Activated CD4-positive, alpha-beta T cell treated with anti-CD3 and anti-CD28 coated beads for 48 hours (primary cell): Measurements from ENCODE around the gene GOLPH3.
"Not testable (repeated sequence)": the region's sequence is repeated elsewhere in the genome, so short reads cannot be mapped to it uniquely, and the experiment has no call there.

Source experiments
- DNase-seq: peaks from one replicate; pipeline ENCODE4 v3.0.0-alpha.2; 2020

GOLPH3 gene

DNA sequence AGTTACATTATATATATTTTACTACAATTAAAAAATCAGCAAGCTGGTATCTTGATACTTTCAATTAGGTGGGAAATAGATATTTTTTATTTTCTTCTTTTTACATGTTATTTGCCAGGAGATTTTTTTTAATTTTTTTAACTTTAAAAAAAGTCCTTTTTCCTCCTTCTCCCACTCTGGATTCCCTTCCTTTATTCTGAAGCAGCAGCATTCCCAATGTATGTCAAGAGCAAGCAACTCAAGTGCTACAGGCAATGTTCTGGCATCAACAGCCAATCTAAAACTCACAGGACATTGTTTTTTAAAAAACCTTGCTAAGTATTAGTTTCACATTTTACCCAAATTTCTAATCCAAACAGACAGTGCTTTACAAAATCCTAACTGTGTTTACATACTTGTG is 41.4 kb downstream of the GOLPH3 start:
- DNase-seq, result no peak

DNA sequence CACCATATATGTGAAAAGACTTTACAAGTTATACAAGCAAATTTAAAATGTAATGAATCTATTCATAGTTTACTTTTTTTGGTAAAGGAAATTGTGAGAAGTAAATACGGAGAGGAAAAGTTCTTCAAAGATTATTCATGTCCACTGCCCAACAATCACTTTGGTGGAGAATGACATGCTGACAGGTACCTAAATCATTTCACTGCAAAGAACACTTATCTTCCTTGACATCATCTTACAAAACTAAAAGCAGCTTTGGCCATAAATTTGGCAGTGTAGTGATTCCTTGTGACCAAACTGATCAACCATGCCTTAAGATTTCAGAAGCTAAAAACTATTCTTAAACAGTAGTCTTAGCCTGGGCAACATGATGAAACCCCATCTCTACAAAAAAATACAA is 42.5 kb downstream of the GOLPH3 start:
- DNase-seq, result no peak

DNA sequence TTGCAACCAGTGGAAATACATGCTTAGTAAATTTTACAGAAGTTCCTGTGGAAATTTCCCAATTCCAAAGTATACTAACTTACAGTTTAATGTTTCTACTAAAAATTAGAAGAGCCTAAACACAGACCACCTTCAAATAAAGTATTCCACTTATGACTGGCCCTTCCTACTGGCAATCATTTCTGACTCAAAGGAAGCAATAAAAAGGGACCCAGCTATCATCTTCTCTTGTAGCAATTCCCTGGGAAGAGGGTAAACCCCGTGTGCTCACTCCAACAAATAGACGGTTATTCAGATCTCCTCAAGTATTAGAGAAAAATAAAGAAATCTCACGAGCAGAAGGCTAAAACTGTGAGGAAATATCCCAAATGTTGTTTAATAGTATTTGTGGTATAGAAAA is 43.3 kb downstream of the GOLPH3 start:
- DNase-seq, result no peak

DNA sequence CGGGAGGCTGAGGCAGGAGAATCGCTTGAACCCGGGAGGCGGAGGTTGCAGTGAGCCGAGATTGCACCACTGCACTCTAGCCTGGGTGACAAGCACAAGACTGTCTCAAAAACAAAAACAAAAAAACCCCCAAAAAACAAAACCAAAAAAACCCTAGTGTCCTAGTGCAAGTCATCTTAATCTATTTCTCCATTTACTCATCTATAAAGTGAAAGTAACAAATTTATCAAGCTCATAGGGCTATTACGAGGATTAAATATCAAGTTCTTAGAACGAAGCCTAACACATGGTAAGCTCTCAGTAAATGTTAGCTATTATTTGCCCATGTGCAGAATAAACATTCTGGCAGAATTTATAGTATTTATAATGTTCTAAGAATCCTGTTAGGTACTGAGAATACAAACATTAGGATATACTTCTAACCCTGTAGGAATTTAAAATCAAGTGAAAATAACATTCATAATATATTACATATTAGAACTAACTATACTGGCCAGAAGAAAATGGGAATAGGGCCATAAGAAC is 45.0 kb downstream of the GOLPH3 start:
- no peak for DNase-seq

DNA sequence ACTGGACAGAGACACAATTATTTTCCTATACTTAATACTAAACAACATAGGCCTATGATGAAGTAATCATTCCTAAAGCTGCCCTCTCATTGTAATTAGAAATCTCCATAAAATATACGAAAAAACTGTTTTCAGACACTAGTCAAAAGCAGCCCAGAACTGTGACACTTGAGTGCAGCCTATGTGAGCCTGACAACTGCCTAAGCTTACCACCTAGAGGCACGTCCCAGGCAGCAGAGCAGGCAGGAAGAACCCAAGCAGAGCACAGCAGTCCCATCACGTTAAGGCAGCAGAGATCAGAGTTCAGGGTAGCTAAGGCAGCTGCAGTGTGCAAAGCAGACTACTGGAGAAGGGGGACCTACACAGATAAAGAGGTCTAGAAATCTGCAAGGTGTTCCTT is 46.4 kb downstream of the GOLPH3 start:
- DNase-seq, result no peak

DNA sequence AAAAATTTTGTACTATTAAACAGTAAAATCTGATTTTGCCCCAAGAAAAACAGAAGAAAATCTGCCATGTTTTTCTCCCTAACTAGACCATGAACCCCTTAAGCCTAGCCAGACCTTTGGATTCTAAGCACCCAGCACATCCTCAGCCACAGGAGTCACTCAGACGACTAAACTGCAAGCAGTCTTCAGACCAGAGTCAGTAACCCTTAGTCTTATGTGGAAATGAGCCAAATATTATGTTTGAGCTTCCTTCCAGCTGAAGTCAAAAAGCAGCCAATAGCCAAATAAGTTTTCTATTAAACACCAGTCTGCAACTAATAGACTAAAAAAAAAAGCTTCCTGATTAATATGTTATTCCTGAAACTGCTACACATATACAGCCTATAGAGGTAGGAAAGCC is 47.4 kb downstream of the GOLPH3 start:
- DNase-seq, result no peak

DNA sequence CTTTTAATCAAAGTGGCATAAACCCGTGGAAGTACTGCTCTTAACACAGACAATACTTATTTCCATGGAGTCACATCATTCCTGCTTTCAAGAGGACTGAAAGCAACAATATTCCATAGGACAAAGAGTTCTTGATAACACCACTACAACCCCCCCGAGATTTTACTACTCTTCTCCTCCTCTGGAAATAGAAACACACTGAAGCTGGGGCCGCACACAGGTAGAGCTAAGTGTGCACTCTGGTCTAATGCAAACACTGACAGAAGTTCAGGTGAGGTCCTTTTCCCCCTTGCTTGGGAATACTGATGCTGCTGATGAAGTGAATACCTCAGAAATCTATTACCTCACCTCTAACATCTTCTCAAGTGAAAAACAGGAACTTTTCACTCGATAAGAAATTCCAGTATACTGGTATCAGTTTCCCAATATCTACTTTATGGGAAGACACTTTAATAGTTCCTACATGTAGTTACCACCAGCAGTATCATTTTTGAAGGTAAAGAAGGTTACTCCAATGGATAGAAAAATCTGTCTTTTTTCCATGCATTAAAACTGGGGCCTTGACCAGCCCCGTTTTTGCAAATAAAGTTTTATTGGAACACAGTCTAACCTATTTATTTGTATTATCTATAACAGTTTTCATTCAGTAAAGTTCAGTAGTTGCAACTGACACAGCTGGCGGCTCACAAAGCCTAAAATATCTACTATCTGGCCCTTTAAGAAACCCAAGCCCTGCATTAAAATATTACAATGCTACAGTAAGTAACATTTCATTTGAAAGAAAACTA is 50.0 kb downstream of the GOLPH3 start:
- DNase-seq, result no peak

DNA sequence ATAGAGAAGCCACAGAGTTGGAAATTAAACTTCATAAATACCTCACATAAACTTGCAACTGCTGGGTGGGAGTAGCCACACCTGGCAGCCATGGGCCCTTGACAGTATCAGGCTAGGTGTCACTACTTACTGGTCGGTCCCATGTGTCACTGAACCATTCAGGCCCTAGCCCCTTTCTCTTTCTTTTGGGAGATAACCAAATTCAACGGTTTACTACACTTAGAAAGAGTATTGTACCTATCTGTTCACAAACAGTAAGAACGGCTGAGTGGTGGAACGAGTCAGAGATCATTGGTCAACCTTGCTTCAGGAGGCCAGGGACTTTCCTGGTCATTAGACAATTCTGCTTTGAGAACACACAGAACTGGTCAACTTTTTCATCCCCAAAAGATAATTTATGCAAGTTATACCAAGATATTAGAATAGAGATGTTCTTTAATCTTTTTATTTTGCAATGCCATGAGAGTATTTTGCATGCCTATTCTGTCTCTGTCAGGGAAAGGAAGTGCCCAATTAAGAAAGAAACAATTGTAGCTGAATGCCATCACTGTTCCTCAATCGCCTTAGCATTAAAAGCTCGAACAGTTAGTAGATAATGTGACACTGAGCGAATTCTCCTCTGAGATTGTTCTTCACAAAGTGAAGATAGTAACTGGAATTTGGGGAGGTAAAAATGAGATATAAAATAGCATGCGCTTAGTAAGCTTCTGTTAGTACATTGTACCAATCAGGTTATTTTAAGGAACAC is 50.9 kb downstream of the GOLPH3 start:
- no peak for DNase-seq

DNA sequence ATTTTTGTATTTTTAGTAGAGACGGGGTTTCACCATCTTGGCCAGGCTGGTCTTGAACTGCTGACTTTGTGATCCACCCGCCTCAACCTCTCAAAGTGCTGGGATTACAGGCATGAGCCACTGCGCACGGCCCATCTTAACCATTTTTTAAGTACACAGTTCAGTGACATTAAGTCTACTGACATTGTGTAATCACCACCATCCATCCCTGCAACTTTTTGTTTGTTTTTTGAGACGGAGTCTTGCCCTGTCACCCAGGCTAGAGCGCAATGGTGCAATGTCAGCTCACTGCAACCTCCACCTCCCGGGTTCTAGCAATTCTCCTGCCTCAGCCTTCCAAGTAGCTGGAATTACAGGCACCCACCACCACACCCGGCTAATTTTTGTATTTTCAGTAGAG is 55.2 kb downstream of the GOLPH3 start:
- DNase-seq, result not testable (repeated sequence)

DNA sequence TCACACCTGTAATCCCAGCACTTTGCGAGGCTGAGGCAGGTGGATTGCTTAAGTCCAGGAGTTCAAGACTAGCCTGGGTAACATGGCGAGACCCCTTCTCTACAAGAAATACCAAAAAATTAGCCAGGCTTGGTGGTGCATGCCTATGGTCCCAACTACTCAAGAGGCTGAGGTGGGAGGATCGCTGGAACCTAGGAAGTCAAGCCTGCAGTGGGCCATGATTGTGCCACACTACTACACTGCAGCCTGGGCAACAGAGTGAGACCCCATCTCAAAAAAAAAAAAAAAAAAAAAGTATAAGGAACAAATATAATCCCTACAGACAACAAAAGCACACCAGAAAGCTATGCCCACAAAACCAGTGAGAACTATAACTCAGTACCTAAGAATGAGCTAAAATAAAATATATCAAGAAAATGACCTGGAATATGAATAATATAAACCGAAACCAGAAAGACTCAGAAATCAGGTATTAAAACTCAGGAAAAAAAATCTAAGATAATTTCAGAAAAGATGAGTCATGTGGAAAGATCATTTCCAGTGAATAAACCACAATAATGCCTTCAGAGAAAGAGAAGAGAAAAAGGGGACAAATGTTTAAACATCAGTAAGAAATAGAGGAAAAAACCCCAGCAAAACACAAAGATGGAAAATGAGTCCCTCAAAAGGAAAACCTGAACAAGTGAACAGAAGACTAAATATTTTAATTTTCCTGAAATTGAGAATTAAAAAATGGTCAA is 57.4 kb downstream of the GOLPH3 start:
- no peak for DNase-seq

DNA sequence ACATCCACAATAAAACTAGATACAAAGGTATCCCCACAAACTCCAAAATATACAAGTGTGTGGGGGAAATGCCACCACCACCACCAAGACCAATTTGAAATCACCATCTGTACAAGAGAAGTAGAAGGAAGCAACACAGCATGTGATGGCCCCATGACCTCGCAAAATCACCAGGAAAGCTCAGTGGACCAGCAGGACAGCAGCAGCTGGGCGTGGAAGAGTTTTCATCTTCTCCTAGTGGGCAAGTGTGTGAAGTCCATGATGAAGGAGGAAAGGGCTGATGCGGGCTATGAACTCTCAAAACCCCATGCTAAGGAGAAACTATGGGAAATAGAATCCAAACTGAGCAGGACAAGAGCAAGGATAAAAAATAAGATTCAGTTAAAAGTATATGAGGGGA is 58.1 kb downstream of the GOLPH3 start:
- no peak for DNase-seq

DNA sequence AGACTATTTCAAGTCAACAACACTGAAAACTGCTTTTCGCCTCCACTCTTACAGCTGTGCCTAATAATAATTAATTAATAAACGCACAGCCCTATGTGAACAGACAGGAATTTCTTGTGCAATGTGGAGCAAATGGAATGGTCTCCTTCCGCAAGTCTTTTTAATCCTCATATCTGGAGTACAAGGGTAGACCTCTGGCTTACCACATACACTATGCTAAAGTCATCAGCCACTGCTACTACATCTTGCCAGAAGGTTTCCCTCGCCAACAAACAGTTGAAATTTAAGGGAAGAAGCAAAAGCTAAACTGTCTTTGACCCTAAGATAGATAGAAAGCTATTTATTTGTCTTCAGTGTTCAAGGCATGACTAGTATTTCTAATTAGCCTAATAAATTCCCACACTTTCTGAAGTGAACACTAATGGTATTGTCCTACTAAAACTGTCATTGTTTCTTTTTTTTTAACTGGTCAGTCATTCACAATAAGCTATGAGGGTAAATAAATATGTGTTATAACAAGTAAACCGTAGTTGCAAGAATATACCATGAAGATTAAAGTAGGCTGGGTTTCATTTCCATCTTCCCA is 63.9 kb downstream of the GOLPH3 start:
- DNase-seq, result no peak

DNA sequence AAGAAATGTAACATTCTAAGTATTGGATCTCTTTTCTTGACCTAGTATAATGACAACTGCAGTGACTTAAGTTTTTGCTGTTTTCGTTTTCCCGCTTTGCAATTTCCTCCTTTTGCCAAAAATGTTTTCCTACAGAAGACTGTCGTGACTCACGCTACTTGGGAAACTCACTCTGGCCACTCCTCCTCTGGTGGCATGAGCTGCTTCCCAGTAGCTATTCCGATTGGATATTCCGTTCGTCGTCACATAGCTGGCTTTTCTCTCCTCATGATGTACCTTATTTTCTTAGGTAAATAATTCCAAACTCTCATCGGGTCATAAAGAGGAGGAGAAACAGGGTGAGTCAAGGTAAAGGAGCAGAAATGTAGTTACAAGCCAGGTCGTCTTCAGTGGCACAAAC is 64.9 kb downstream of the GOLPH3 start:
- no peak for DNase-seq

DNA sequence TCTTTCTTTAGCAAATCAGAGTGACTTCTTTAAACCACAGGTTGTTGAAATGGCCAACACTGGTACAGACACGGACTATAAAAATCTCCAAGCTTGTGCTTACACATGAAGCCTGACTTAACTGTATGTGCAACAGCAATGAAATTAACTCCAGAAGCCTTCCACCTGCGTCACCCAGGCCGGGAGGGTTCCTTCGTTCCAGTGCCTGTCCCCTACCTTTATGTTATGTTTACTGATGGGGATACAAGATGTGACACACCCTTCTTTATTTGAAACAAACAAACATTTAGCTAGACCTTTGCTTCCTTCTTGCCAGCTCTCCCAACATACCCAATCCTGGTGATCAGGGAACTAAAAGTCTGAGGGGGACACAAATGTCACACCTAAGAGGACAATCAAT is 66.0 kb downstream of the GOLPH3 start:
- DNase-seq, result no peak

DNA sequence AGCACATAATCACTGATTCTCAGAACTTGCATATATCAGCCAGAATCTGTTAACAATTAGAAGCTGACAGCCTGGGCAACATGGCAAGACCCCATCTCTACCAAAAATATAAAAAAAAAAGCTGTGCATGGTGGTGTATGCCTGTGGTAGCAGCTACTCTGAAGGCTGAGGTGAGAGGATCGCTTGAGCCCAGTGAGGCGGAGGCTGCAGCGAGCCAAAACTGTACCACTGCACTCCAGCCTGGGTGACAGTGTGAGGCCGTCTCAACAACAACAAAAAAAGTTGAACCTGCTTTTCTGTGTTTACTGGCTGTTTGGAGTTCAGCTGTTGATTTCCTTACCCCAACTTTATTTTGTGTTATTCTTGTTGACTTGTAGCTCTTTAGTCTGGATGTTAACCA is 66.8 kb downstream of the GOLPH3 start:
- DNase-seq, result no peak

DNA sequence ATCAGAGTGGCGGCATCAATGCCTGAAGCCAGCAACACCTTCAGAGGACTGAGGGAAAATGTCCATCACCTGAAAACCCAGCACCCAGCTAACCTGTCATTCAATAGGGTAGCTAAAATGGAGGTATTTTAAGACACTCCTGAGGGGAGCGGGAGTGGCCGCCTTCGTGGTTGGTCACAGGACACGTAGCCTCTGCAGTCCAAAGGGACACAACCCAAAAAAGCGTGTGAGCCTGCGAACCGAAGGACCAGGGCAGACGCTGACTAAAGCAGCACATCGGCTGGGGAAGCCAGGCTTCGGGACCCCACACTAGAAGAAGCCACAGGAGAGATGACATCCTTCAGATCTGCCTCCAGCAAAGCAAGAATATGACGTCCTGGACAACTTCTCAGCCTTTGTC is 70.6 kb downstream of the GOLPH3 start:
- DNase-seq, result no peak

DNA sequence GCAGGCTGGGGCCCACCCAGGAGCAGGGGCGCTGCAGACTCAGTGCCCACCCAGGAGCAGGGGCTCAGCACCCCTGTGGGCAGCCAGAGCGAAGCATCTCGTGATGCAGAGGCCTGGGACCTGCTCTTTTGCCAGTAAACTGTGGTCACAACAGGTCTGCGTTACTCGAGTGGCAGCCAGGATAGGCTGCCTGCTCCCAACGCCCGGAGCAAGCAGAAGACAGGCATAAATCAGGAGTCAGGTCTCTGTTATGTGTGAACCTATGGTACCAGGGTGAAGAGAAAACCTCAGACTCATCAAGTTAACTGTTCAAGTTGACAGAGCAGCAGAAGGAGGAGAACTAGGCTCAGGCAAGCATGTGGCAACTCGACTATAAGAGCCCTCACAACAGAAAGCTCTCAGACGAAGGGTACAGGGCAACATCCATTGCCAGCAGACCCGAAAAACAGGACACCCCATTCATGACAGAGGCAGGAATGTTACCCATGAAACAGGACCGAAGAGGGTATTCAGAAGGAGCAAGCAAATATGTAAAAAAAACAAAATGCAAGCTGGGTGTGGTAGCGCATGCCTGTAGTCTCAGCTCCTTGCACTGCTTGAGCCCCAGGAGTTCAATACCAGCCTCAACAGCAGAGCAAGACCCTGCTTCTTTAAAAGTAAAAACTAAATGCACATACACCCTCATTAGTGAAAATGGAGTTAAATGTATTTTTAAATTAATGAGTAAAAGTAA is 71.7 kb downstream of the GOLPH3 start:
- no peak for DNase-seq

DNA sequence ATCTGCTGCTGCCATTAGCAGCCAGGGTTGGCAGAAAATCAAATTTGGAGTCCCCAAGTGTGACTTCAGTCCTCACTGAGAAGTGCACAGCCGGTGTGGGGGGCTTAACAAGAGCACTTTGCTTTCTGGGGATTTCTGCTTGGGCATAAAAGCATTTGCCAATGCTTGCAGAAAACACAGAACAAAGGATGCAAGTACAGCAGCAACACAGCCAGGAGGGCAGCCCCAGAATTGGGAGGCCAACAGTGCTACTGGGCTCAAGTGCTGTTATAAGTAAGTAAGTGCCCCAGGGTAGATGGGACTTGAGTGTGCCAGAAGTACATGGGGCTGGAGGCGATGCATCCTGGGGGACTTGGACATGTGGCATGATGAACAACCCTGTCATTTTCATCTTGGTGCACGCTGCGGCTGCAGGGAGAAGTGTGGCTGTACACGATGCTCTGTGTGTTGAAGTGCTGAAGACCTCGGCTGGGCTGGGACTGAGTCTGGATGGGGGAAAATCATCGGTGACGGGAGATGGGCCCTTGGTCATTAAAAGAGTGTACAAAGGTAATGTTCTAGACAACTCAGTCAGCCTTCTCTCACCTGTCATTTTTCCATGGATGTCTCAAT is 73.3 kb downstream of the GOLPH3 start:
- no peak for DNase-seq

DNA sequence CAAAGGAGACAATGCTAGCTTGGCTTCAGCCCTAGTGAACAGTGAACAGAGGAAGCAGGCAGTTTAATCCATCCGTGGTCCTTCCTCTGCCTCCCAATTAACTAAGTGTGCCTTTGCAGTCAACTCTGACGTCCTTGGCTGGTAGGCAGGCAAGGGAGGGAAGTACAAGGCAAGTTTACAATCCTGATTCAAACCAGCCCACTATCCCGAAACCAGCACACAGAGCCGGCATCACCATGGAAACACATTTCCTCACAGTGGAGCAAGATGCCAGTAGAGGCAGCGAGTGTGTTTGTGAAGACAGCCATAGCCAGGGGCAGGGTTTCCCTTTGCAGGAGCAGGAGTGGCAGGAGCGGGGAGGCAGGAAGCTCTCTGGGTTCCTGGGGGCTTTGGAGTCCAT is 73.9 kb downstream of the GOLPH3 start:
- DNase-seq, result no peak

DNA sequence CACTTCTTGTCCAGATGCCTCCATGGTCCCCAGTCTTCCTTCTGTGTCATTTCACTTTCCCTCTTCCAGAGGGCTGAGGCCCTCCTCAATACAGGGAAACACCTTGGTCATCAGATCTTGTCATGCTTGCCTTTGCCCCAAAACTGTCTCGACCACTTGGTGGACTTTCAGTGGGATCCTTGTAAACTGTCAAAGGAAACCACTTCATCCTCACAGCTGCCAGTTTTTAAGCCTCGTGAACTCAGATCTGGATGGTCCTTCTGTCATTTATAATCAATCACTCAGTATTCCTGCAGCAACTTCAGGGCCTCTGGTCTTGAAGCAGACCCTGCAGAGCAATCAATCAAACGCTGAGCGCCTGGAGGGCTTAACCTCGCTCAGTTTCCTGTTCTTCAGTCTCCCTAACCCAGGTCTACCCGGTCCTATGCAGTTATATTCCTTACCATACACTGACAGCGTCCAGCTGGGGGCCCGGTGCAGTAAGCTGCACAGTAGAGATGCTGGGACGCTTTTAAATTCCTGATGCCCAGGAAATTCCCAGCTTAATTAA is 74.6 kb downstream of the GOLPH3 start:
- no peak for DNase-seq

DNA sequence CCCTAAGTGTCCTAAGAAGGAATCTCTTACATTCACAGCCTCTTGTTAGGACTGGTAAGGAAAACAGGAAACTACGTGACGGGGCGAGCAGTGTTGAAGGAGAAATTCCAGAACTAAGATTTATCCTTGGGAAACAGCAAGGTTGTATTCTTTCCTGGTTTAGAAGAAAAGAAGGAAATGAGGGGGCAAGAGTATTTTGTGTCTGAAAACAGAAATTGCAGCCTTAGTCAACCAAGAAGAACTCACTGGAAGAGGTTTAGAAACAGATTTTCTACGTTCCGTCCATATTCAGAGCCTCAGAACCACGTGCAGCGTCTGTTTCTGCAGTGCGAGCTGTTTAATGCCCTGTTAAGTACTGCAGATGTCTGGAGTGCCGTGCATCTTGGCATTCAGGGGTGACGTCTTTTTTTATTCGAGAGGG is 75.2 kb downstream of the GOLPH3 start:
- no peak for DNase-seq

DNA sequence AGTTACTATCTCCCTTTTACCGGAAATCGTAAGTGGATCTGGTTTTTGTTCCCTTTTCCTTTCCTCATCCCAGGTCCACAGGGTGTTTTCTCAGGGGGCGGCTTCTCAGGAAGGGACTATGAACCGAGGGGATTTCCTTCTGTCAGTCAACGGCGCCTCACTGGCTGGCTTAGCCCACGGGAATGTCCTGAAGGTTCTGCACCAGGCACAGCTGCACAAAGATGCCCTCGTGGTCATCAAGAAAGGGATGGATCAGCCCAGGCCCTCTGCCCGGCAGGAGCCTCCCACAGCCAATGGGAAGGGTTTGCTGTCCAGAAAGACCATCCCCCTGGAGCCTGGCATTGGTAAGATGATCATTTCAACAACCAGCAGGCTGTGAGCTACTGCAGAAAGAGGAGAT is 75.8 kb downstream of the GOLPH3 start:
- no peak for DNase-seq
